H1 (cell line): ENCODE data around the gene NOTCH4. TPM values are rescaled to one million over a fixed set of nuclear protein-coding genes. Genes with fewer than 3 reads are reported as not detected.

ENCODE experiments used
- ATF2 ChIP-seq: IDR thresholded peaks from 2 replicates; pipeline ENCODE4 v1.6.1; 2012; ENCODE audit warnings: low read length, inconsistent platforms
- ATF3 ChIP-seq: IDR thresholded peaks from 2 replicates; pipeline ENCODE4 v1.6.1; 2011; ENCODE audit warnings: low read depth, mild to moderate bottlenecking, low read length; ENCODE audit not compliant: insufficient read depth
- BCL11A ChIP-seq, 2 experiments: IDR thresholded peaks; one replicate each; pipeline ENCODE4 v1.6.1; 2011; ENCODE audit warnings: low read depth in 2 of 2, low read length in 2 of 2, mild to moderate bottlenecking in 2 of 2
- CTCF ChIP-seq, 3 experiments: IDR thresholded peaks; 1 replicate in 2 of 3; 2 replicates in 1 of 3; pipeline versions ENCODE4 v1.5.1 to v1.6.1; 2011; ENCODE audit warnings: low read length in 3 of 3, mild to moderate bottlenecking in 3 of 3, inconsistent platforms in 2 of 3, low read depth in 1 of 3, moderate library complexity in 1 of 3; ENCODE audit not compliant: insufficient read depth in 1 of 3; ENCODE audit errors: control extremely low read depth in 1 of 3
- E2F6 ChIP-seq: IDR thresholded peaks from 2 replicates; pipeline ENCODE4 v1.6.1; 2012; ENCODE audit warnings: inconsistent platforms
- FOSL1 ChIP-seq: IDR thresholded peaks from 2 replicates; pipeline ENCODE4 v1.6.1; 2011; ENCODE audit warnings: mild to moderate bottlenecking, low read depth, low read length, moderate library complexity; ENCODE audit not compliant: insufficient read depth
- HDAC2 ChIP-seq, 2 experiments: fragments of 300-600 bp in 1 of 2; sonication (generic) in 1 of 2; IDR thresholded peaks; 2 replicates each; pipeline ENCODE4 v1.6.1; 2011 to 2012; ENCODE audit warnings: low read depth in 2 of 2, low read length in 2 of 2, mild to moderate bottlenecking in 2 of 2, moderate library complexity in 2 of 2, borderline replicate concordance in 1 of 2, inconsistent platforms in 1 of 2
- KDM1A ChIP-seq: fragments of 200-600, 300-600 bp; sonication (generic); IDR thresholded peaks from 2 replicates; pipeline ENCODE4 v1.7.1; 2016; ENCODE audit warnings: mild to moderate bottlenecking, low read length, borderline replicate concordance
- KDM4A ChIP-seq: IDR thresholded peaks from one replicate; pipeline ENCODE4 v1.7.1; 2012; ENCODE audit warnings: low read depth, mild to moderate bottlenecking, moderate library complexity, low read length, inconsistent platforms; ENCODE audit not compliant: severe bottlenecking
- MAFK ChIP-seq: IDR thresholded peaks from 2 replicates; pipeline ENCODE4 v1.6.1; 2012; ENCODE audit warnings: low read depth, mild to moderate bottlenecking, improper control_type of control experiment, low read length
- MAX ChIP-seq: IDR thresholded peaks from 2 replicates; pipeline ENCODE4 v1.6.1; 2012; ENCODE audit warnings: inconsistent platforms
- RFX5 ChIP-seq: IDR thresholded peaks from 2 replicates; pipeline ENCODE4 v1.6.1; 2011; ENCODE audit warnings: low read depth, low read length, improper control_type of control experiment, borderline replicate concordance
- RNF2 ChIP-seq: fragments of 200-900, 300-1000 bp; sonication (generic); IDR thresholded peaks from 2 replicates; pipeline ENCODE4 v1.7.1; 2016; ENCODE audit warnings: borderline replicate concordance, low read depth, mild to moderate bottlenecking, antibody characterized with exemption, low read length; ENCODE audit not compliant: poor library complexity, severe bottlenecking; ENCODE audit errors: missing control alignments
- TBP ChIP-seq: IDR thresholded peaks from 2 replicates; pipeline ENCODE4 v1.6.1; 2011; ENCODE audit warnings: low read depth, low read length, improper control_type of control experiment
- TCF12 ChIP-seq: IDR thresholded peaks from 2 replicates; pipeline ENCODE4 v1.6.1; 2011; ENCODE audit warnings: low read depth, mild to moderate bottlenecking, low read length
- TEAD4 ChIP-seq: IDR thresholded peaks from 2 replicates; pipeline ENCODE4 v1.6.1; 2012; ENCODE audit warnings: low read depth, low read length, inconsistent platforms, mixed read lengths
- polyA plus RNA-seq, 7 experiments: library from polyadenylated mRNA; depleted of rRNA in 3 of 7; stranded (reverse) in 5 of 7; unstranded in 2 of 7; fragments of >200 nt in 5 of 7; fragments of 200-250 nt in 2 of 7; gene quantifications; 1 replicate in 5 of 7; 2 replicates in 1 of 7; 4 replicates in 1 of 7; pipeline versions ENCODE4 v1.2.1 to v1.2.3, GENCODE V29; 2011 to 2013; ENCODE audit warnings: missing spikeins in 2 of 7, mixed read lengths in 2 of 7
- total RNA-seq: library from RNA; stranded (reverse); fragmentation: NEBNext Ultra II Directional; extraction: Animal tissue kit (Norgen Biotek cat#: 25700); gene quantifications from 2 replicates; pipeline ENCODE4 v1.2.1, GENCODE V29; 2021

The NOTCH4 gene
- total and polyA plus RNA-seq, 2 of the 8 experiments (the other 6 are each of a cell fraction or from before 2014, with no cell fraction given) = 1.9 to 2.8 TPM

GRCh38 chr6:32177788-32178546 lies 45.9 kb downstream of the NOTCH4 start, which contains the start of gene RNF5 (continued):
- TF ChIP-seq CTCF (IDR thresholded peaks at IDR 0.05; ENCODE audit: control extremely low read depth in 1 of 3, insufficient read depth in 1 of 3, low read depth in 1 of 3, low read length in 3 of 3) (no peak), KDM1A (no peak), TBP (0 out of 2 replicates have a peak, but pooled peaks have one; percentile 32), MAX (peak; percentile 84), ATF2 (no peak), MAFK (peak; percentile 83; the same call in 1 of the 2 replicates), RNF2 (no peak), TEAD4 (no peak), KDM4A (peak; percentile 38), HDAC2 (IDR thresholded peaks at IDR 0.05; ENCODE audit: borderline replicate concordance in 1 of 2, low read depth in 2 of 2, low read length in 2 of 2) (no peak), E2F6 (peak; percentile 71), RFX5 (0 out of 2 replicates have a peak, but pooled peaks have one; percentile 5), ATF3 (no peak), FOSL1 (no peak), BCL11A (IDR thresholded peaks at IDR 0.05; ENCODE audit: low read depth in 2 of 2, low read length in 2 of 2) (no peak), TCF12 (no peak)
